A549 (cell line): ENCODE measurements around the gene ZNF618.

Experiments
- CTCF ChIP-seq: fragments of >200 bp; sonication (Bioruptor Twin); formaldehyde crosslinking; IDR thresholded peaks from 3 replicates; pipeline ENCODE4 v1.5.1; 2016
- KDM1A ChIP-seq: fragments of 200-600 bp; sonication (generic); IDR thresholded peaks from 2 replicates; pipeline ENCODE4 v1.6.1; 2016; ENCODE audit warnings: low read depth, mild to moderate bottlenecking
- MAFK ChIP-seq: fragments of 450-650 bp; IDR thresholded peaks from 2 replicates; pipeline ENCODE4 v1.6.1; 2014; ENCODE audit not compliant: partially characterized antibody
- POLR2A ChIP-seq: IDR thresholded peaks from 2 replicates; pipeline ENCODE4 v1.6.1; 2012; ENCODE audit warnings: mild to moderate bottlenecking, low read length
- SREBF2 ChIP-seq: fragments of 450-650 bp; IDR thresholded peaks from 2 replicates; pipeline ENCODE4 v1.6.1; 2014; ENCODE audit warnings: mild to moderate bottlenecking, moderate library complexity
- TP53 ChIP-seq: fragments of 250-450 bp; sonication (Bioruptor Pico); IDR thresholded peaks from 2 replicates; pipeline ENCODE4 v1.5.0; 2021; ENCODE audit warnings: mild to moderate bottlenecking, moderate library complexity
- TF ChIP-seq, protein P1 (sequence below): fragments of 200-600 bp; sonication (generic); IDR thresholded peaks from 2 replicates; pipeline ENCODE4 v1.6.1; 2016; ENCODE audit warnings: antibody characterized with exemption, mild to moderate bottlenecking, moderate library complexity

GRCh38 chr9:113962396-113962795 lies 86.3 kb downstream of the ZNF618 start:
- TF ChIP-seq, protein P1, sequence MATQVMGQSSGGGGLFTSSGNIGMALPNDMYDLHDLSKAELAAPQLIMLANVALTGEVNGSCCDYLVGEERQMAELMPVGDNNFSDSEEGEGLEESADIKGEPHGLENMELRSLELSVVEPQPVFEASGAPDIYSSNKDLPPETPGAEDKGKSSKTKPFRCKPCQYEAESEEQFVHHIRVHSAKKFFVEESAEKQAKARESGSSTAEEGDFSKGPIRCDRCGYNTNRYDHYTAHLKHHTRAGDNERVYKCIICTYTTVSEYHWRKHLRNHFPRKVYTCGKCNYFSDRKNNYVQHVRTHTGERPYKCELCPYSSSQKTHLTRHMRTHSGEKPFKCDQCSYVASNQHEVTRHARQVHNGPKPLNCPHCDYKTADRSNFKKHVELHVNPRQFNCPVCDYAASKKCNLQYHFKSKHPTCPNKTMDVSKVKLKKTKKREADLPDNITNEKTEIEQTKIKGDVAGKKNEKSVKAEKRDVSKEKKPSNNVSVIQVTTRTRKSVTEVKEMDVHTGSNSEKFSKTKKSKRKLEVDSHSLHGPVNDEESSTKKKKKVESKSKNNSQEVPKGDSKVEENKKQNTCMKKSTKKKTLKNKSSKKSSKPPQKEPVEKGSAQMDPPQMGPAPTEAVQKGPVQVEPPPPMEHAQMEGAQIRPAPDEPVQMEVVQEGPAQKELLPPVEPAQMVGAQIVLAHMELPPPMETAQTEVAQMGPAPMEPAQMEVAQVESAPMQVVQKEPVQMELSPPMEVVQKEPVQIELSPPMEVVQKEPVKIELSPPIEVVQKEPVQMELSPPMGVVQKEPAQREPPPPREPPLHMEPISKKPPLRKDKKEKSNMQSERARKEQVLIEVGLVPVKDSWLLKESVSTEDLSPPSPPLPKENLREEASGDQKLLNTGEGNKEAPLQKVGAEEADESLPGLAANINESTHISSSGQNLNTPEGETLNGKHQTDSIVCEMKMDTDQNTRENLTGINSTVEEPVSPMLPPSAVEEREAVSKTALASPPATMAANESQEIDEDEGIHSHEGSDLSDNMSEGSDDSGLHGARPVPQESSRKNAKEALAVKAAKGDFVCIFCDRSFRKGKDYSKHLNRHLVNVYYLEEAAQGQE: no peak
- TF ChIP-seq POLR2A: no peak
- no peak for TF ChIP-seq MAFK
- no peak for TF ChIP-seq TP53 (CRISPR knock-in tag)
- TF ChIP-seq CTCF: no peak
- TF ChIP-seq KDM1A: no peak
- no peak for TF ChIP-seq SREBF2
